ENCODE measurements around the gene ETFDH.

The ETFDH gene

GRCh38 chr4:158756588-158756987 is 84.5 kb downstream of the ETFDH start:
- no peak for DNase-seq

- DNase-seq: no peak
Observed at GRCh38 chr4:158758142-158758541, 86.0 kb downstream of the ETFDH start.

GRCh38 chr4:158758703-158759102 is 86.6 kb downstream of the ETFDH start:
- DNase-seq: no peak
